Measurements from ENCODE around the gene ZNF536. TPM values are rescaled to one million over a fixed set of nuclear protein-coding genes. Genes with fewer than 3 reads are reported as not detected.

ZNF536 gene
- total and polyA plus RNA-seq, 2 of the 4 experiments (the other 2 are of a cell fraction), result not detected

DNA sequence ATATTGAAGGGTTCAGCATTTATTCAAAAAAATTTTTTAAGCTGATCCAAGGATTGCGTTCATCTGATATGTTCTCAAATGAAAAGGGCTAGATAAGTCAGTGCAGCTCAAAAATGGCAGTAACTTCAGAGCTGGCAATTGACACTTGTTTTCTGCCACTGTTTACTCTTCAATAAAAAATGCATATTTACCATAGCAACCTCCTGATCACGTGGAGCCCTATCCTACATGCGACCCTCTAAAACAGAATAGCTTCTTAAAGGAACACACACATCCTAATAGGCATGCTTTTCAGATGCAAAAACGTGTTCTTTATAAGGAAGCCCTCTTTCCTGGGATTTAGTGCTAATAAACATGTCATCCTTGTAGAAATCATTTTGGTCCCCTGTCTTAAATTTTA lies 150.2 kb downstream of the ZNF536 start:
- CTCF ChIA-PET, result no interaction called here
- no peak overlapping the region for H3K4me3 ChIP-seq (ENCODE audit: insufficient read depth, low read depth, low read length)
- H2BK15ac ChIP-seq (ENCODE audit: low read depth, low read length), result no peak overlapping the region
- H3K9me1 ChIP-seq (ENCODE audit: insufficient read depth, low read length), result no peaks in the 10 kb centered on the region
- no peak overlapping the region for H2AK5ac ChIP-seq (ENCODE audit: low read depth, low read length)
- peaks cover 15% of the 10 kb centered on the region; the same call in 1 of the 2 replicates for H3K9me3 ChIP-seq (ENCODE audit: control insufficient read depth, insufficient read depth, low read length)
- no peaks in the 10 kb centered on the region for H3K4me1 ChIP-seq (ENCODE audit: control insufficient read depth, insufficient read depth, low read length)
- no peak overlapping the region for H2BK20ac ChIP-seq (ENCODE audit: low read depth, low read length)
- H4K20me1 ChIP-seq (ENCODE audit: insufficient read depth, low read length), result no peaks in the 10 kb centered on the region
- no TSS peak for BruUV-seq (replicated peaks)
- H3K36me3 ChIP-seq (ENCODE audit: control insufficient read depth, insufficient read depth, low read length), result no peaks in the 10 kb centered on the region
- intact Hi-C loops (cut with micrococcal nuclease), result no loop called here
- H3K27ac ChIP-seq (ENCODE audit: insufficient read depth, low read length), result no peak overlapping the region
- in situ Hi-C loops (cut with MboI; ENCODE audit: low sequenced_read_pairs), result no loop called here
- H4K8ac ChIP-seq (ENCODE audit: low read depth in 2 of 2, low read length in 2 of 2), result no peak overlapping the region
- no peak overlapping the region for H3K18ac ChIP-seq (ENCODE audit: low read depth, low read length)
- H3K23ac ChIP-seq (ENCODE audit: low read depth, low read length), result no peak overlapping the region
- H3K4me2 ChIP-seq (ENCODE audit: low read depth, low read length), result no peak overlapping the region
- H4K91ac ChIP-seq (ENCODE audit: insufficient read depth, low read depth, low read length), result no peak overlapping the region
- no peak overlapping the region for H3K56ac ChIP-seq (ENCODE audit: extremely low read depth, insufficient read depth, low read length)
- H3K14ac ChIP-seq (replicated peaks; ENCODE audit: low read depth, low read length), result no peak overlapping the region
- TF ChIP-seq MXI1 (IDR thresholded peaks at IDR 0.05; ENCODE audit: borderline replicate concordance, low read depth, low read length) (no peak), BHLHE40 (IDR thresholded peaks at IDR 0.05; ENCODE audit: low read depth, low read length) (no peak), SMC3 (IDR thresholded peaks at IDR 0.05; ENCODE audit: low read depth, low read length) (no peak), RAD21 (IDR thresholded peaks at IDR 0.05; ENCODE audit: low read length) (no peak), NFE2L2 (IDR thresholded peaks at IDR 0.05; ENCODE audit: low read depth, low read length) (no peak), CEBPB (IDR thresholded peaks at IDR 0.05; ENCODE audit: low read depth, low read length) (no peak), MAZ (IDR thresholded peaks at IDR 0.05; ENCODE audit: borderline replicate concordance, low read depth, low read length) (no peak), CHD1 (IDR thresholded peaks at IDR 0.05; ENCODE audit: low read depth, low read length) (no peak), RCOR1 (IDR thresholded peaks at IDR 0.05; ENCODE audit: insufficient replicate concordance, low read length) (no peak), RFX5 (IDR thresholded peaks at IDR 0.05; ENCODE audit: low read depth, low read length) (no peak), FOS (IDR thresholded peaks at IDR 0.05; ENCODE audit: low read depth, low read length) (no peak), MAFK (IDR thresholded peaks at IDR 0.05; ENCODE audit: low read depth, low read length) (no peak), POLR2A (IDR thresholded peaks at IDR 0.05; ENCODE audit: low read depth, low read length) (no peak)
- TF ChIP-seq, protein P1, sequence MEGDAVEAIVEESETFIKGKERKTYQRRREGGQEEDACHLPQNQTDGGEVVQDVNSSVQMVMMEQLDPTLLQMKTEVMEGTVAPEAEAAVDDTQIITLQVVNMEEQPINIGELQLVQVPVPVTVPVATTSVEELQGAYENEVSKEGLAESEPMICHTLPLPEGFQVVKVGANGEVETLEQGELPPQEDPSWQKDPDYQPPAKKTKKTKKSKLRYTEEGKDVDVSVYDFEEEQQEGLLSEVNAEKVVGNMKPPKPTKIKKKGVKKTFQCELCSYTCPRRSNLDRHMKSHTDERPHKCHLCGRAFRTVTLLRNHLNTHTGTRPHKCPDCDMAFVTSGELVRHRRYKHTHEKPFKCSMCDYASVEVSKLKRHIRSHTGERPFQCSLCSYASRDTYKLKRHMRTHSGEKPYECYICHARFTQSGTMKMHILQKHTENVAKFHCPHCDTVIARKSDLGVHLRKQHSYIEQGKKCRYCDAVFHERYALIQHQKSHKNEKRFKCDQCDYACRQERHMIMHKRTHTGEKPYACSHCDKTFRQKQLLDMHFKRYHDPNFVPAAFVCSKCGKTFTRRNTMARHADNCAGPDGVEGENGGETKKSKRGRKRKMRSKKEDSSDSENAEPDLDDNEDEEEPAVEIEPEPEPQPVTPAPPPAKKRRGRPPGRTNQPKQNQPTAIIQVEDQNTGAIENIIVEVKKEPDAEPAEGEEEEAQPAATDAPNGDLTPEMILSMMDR (conservative IDR thresholded peaks at IDR 0.05; ENCODE audit: low read depth, low read length), result no peak
- TF ChIP-seq, protein P2, sequence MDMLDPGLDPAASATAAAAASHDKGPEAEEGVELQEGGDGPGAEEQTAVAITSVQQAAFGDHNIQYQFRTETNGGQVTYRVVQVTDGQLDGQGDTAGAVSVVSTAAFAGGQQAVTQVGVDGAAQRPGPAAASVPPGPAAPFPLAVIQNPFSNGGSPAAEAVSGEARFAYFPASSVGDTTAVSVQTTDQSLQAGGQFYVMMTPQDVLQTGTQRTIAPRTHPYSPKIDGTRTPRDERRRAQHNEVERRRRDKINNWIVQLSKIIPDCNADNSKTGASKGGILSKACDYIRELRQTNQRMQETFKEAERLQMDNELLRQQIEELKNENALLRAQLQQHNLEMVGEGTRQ (IDR thresholded peaks at IDR 0.05; ENCODE audit: low read depth, low read length), result no peak
- TF ChIP-seq, protein P3, sequence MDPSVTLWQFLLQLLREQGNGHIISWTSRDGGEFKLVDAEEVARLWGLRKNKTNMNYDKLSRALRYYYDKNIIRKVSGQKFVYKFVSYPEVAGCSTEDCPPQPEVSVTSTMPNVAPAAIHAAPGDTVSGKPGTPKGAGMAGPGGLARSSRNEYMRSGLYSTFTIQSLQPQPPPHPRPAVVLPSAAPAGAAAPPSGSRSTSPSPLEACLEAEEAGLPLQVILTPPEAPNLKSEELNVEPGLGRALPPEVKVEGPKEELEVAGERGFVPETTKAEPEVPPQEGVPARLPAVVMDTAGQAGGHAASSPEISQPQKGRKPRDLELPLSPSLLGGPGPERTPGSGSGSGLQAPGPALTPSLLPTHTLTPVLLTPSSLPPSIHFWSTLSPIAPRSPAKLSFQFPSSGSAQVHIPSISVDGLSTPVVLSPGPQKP (IDR thresholded peaks at IDR 0.05; ENCODE audit: borderline replicate concordance, low read depth, low read length), result no peak
- dilution Hi-C loops (cut with HindIII; ENCODE audit: low sequenced_read_pairs, unreplicated experiment), result no loop called here
- no peak overlapping the region for H2AK9ac ChIP-seq (replicated peaks; ENCODE audit: low read depth, low read length, poor library complexity)
- no peak overlapping the region for H2AFZ ChIP-seq (replicated peaks; ENCODE audit: low read length, poor library complexity)
- WGBS, 2 experiments (ENCODE audit: extremely low coverage in 2 of 2, insufficient read length in 1 of 2), result no CpG with 5 or more reads among the region's 4 CpGs
- no peak overlapping the region for H3K4ac ChIP-seq (ENCODE audit: low read depth, low read length)
- POLR2A ChIA-PET (ENCODE audit: unreplicated experiment), result no interaction called here
- H4K5ac ChIP-seq (ENCODE audit: low read depth, low read length), result no peak overlapping the region
- ATAC-seq (ENCODE audit: low read depth), result no peak
- H3K27me3 ChIP-seq (ENCODE audit: control insufficient read depth, insufficient read depth, low read length), result no peaks in the 10 kb centered on the region
- no peak overlapping the region for H2BK5ac ChIP-seq (ENCODE audit: low read depth, low read length, poor library complexity, severe bottlenecking)
- H3K9ac ChIP-seq (ENCODE audit: low read depth, low read length), result no peak overlapping the region
- DNase-seq, result no peak
- H2BK120ac ChIP-seq (ENCODE audit: low read depth, low read length), result no peak overlapping the region
- H3K79me1 ChIP-seq (ENCODE audit: low read depth in 1 of 2, low read length in 2 of 2), result no peaks in the 10 kb centered on the region

Measured in IMR-90 (cell line).